Astrocyte of the hippocampus (primary cell): ENCODE data around the gene TGFBR1.

ENCODE experiments used
- DNase-seq: peaks from one replicate; pipeline ENCODE4 v3.0.0; 2011; ENCODE audit warnings: low read depth, low spot score

TGFBR1 gene

DNA sequence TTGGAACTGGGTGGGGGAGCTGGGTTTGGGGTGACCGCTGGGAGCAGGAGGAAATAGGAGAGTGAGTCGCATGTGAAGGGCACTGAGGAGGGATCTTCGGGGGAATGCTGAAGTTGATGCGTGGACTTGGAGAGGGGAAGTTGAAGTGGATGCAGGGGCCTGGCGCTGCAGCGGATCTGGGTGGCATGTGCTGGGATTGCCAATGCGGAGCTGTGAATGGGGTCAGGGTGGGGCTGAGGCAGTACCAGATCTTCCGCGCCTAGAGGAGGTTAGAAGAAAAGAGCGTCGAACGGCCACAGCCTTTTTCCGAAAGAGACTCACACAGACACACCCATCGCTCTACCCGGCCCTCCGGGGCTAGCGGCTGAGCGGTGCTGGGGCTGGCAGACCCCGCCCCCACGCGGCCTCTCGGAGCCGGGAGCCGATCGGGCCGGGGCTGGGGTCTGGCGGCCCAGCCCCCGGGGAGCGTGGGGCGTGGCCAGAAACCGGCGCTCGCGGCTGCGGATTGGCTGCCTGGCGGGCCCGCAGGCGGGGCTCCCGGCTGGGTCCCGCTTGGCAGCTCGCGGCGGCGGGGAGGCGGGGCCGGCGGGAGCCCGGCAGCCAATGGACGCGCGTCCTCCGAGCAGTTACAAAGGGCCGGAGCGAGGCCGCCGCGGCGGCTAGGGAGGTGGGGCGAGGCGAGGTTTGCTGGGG, at the start of gene TGFBR1:
TSS of gene TGFBR1 (plus strand) at position 655 of the 693 bp plus-strand sequence. CDS start 93 bp downstream, outside the sequence.
- DNase-seq: peak; percentile 99

DNA sequence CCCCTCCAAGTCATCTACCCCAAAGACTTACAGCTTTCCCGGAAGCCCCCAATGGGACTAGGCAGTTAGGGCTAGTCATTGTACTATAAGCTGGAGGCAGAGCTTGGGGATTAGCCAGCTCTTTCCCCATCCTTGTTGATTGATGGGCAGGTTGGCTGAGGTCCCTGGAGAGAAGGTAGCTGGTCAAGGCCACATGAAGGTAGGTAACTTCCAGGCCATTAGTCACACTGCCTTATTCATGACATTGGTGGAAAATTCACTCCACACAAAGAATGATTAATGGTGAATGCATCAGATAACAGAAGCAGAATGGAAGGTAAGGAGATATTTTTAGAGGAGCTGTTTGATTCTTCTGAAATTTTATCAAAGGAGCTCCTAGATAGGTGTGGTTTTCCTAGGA, 49.5 kb upstream of the TGFBR1 start:
- DNase-seq: peak; percentile 79

- DNase-seq: no peak
Observed at GRCh38 chr9:99056186-99056585, 48.7 kb upstream of the TGFBR1 start.

DNA sequence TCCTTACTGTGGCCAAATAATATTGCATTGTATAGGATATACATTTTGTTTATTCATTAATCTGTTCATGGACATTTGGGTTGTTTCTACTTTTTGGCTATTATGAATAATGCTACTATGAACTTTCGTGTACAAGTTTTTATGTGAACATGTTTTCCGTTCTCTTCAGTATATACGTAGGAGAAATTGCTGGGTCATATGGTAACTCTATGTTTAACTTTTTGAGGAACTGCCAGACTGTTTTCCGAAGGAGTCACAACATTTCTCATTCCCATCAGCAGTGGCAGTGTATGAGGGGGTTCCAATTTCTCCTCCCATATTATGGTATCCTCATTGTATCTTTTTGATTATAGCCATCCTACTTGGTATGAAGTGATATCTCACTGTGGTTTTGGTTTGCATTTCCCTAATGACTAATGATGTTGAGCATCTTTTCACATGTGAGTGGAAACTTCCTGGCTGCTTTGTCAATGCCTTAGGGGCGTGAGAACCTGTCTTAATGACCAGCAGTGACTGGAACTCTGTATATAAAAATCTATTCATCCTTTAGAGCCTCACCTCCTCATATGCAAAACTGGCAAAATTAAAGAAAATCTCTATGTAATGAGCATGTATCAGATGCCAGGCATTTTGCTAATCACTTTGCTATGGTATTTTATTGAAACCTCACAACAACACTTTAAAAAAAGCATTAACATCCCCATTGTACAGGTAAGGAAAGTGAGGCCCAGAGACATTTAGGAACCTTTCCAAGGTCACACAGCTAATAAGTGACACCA, 47.8 kb upstream of the TGFBR1 start:
- DNase-seq: peak; percentile 70

GRCh38 chr9:99057665-99058625, 47.0 kb upstream of the TGFBR1 start:
- DNase-seq: peak; percentile 61

- no peak for DNase-seq
Observed at GRCh38 chr9:99058964-99059921, 45.7 kb upstream of the TGFBR1 start.

GRCh38 chr9:99060621-99061020, 44.3 kb upstream of the TGFBR1 start:
- no peak for DNase-seq

GRCh38 chr9:99062549-99062948, 42.4 kb upstream of the TGFBR1 start:
- DNase-seq: no peak

DNA sequence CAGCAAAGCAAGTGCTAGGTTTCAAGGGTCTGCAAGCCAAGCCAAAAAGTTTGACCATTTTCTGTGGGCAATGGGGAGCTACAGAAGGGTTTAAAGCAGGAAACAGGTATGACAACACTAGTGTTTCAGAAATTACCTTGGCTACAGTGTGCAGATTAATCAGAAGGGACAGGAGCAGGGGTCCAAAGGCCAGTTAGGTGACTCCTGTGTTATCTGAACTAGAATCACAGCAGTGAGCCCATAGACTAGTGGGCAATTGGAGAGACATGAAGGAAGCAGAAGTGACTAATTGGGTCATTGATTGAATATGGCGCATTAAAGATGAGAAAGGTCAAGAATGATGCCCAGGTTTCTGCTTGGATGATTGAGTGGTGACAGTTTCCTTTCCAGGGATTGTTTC, 41.4 kb upstream of the TGFBR1 start:
- DNase-seq: no peak

- no peak for DNase-seq
Observed at GRCh38 chr9:99066571-99066970, 38.3 kb upstream of the TGFBR1 start.

GRCh38 chr9:99069075-99069474, 35.8 kb upstream of the TGFBR1 start:
- no peak for DNase-seq

DNA sequence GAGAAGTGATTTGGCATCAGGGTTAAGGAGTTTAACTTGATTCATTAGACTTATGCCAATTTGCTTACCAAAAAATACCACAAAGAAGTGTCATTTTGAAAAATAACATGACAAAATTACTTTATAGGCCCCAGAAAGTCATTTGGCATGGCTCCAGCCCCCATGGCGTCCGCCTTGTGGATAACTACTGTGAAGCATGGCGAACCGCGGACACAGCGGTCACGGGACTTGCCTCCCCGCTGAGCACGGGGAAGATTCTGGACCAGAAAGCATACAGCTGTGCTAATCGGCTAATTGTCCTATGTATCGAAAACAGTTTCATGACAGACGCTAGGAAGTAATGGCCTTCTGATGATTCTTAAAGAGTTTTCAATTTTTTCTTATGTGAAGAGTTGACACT, 35.4 kb upstream of the TGFBR1 start:
- no peak for DNase-seq

GRCh38 chr9:99070681-99071080, 34.2 kb upstream of the TGFBR1 start:
- no peak for DNase-seq

DNA sequence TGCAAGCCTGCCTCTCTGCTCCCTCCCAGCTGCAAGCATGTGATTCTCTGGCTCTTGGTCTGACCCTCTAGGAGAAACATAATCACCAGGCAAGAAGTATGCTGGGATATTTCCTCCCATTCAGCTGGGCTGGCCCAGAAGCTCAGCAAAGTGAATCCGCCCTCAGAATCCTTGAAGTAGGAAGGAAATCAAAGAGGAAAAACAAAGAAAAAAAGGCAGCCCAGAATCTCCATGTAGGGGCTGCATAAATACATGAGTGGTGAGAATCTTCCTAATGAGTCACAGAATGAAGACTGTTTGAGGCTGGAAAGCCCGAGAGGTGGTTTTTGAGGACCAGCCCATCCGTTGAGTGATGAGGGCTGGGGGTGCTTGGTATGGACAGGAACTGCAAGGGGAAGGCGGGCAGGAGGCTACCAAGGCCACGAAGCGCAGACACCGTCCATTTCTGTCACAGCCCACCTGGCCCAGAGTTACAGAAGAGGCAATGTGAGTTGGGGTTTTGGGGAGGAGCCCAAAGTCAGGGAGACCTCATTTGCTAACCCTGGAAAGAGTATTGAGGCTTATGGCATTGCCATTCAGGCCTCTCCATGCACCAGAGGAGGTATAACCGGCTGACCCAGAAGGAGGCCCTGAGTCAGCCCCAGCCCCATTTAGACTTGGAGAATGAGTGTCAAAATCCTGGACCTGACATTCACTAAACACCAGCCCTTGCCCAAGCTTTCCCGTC, 33.4 kb upstream of the TGFBR1 start:
- peak; percentile 24 for DNase-seq

GRCh38 chr9:99072040-99072394, 32.9 kb upstream of the TGFBR1 start:
- DNase-seq: no peak

- DNase-seq: no peak
Observed at GRCh38 chr9:99073347-99073746, 31.6 kb upstream of the TGFBR1 start.

GRCh38 chr9:99073985-99074901, 30.7 kb upstream of the TGFBR1 start:
- no peak for DNase-seq

DNA sequence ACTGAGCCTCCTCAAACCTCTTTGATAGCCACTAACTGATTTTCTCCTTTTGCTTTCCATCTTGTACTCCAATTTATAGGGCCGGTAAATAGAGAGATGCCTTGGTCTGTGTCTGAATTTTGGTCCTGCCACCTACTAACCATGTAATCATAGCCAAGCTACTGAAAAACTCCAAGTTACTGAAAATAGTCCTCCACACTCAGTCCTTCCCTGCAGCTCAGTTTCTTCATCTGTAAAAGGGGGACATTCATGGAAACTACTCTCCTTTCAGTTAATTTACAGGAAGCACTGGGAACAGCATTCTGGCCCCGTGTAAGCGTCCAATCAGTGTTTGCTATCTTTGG, 30.0 kb upstream of the TGFBR1 start:
- DNase-seq: no peak

GRCh38 chr9:99075246-99075912, 29.5 kb upstream of the TGFBR1 start:
- DNase-seq: peak; percentile 36
